IMR-90 (cell line): ENCODE data around the gene CACNA2D1. TPM values are rescaled to one million over a fixed set of nuclear protein-coding genes. Genes with fewer than 3 reads are reported as not detected.

Experiments
- ATAC-seq: fragments of 200-7000 bp; cut with Tn5 transposase; 2 replicates; pipeline ENCODE4 v1.9.1; 2020; ENCODE audit warnings: low read depth, mild to moderate bottlenecking, moderate library complexity
- BruUV-seq: library from RNA; stranded (reverse); fragments of 400-500 nt; replicated peaks from 2 replicates; lab custom pipeline; 2021; lab: Mats Ljungman, UMichigan
- CTCF ChIA-PET: fragments of 300-600 bp; formaldehyde crosslinking; extraction: SDS; loops from one replicate; lab custom pipeline; 2021; ENCODE audit warnings: antibody characterized with exemption; lab: Yijun Ruan, JAX
- POLR2A ChIA-PET: fragments of 300-600 bp; sonication (Branson Sonifier 250); formaldehyde crosslinking; loops from one replicate; lab custom pipeline; 2022; ENCODE audit warnings: antibody characterized with exemption; ENCODE audit not compliant: unreplicated experiment; lab: Charles Lee
- DNase-seq: peaks from one replicate; pipeline ENCODE4 v3.0.0; 2013
- H2AFZ ChIP-seq: replicated peaks from 2 replicates; pipeline ENCODE3; 2013; ENCODE audit warnings: low read length, mild to moderate bottlenecking; ENCODE audit not compliant: poor library complexity
- H2AK5ac ChIP-seq: 2 replicates; pipeline ENCODE4 v1.6.1; 2013; ENCODE audit warnings: low read depth, low read length, inconsistent platforms
- H2AK9ac ChIP-seq: replicated peaks from 2 replicates; pipeline ENCODE3; 2013; ENCODE audit warnings: mild to moderate bottlenecking, low read depth, low read length, moderate library complexity; ENCODE audit not compliant: poor library complexity
- H2BK120ac ChIP-seq: 2 replicates; pipeline ENCODE4 v1.6.1; 2013; ENCODE audit warnings: low read depth, low read length, inconsistent platforms
- H2BK15ac ChIP-seq: 3 replicates; pipeline ENCODE4 v1.6.1; 2013; ENCODE audit warnings: low read depth, low read length, inconsistent platforms
- H2BK20ac ChIP-seq: 2 replicates; pipeline ENCODE4 v1.6.1; 2013; ENCODE audit warnings: low read depth, mild to moderate bottlenecking, inconsistent platforms, low read length, moderate library complexity
- H2BK5ac ChIP-seq: 2 replicates; pipeline ENCODE4 v1.6.1; 2013; ENCODE audit warnings: mild to moderate bottlenecking, low read depth, low read length, inconsistent platforms; ENCODE audit not compliant: poor library complexity, severe bottlenecking
- H3K14ac ChIP-seq: replicated peaks from 2 replicates; pipeline ENCODE4 v1.6.1; 2013; ENCODE audit warnings: low read depth, low read length, inconsistent platforms
- H3K18ac ChIP-seq: 2 replicates; pipeline ENCODE4 v1.6.1; 2013; ENCODE audit warnings: low read depth, low read length, control low read depth
- H3K23ac ChIP-seq: 2 replicates; pipeline ENCODE4 v1.6.1; 2013; ENCODE audit warnings: low read depth, low read length, inconsistent platforms
- H3K27ac ChIP-seq: 2 replicates; pipeline ENCODE4 v1.5.1; 2013; ENCODE audit warnings: mild to moderate bottlenecking, control low read depth, low read length; ENCODE audit not compliant: insufficient read depth
- H3K27me3 ChIP-seq: 2 replicates; pipeline ENCODE4 v1.6.1; 2013; ENCODE audit warnings: low read length; ENCODE audit not compliant: control insufficient read depth, insufficient read depth
- H3K36me3 ChIP-seq: 2 replicates; pipeline ENCODE4 v1.6.1; 2013; ENCODE audit warnings: low read length, mixed read lengths; ENCODE audit not compliant: control insufficient read depth, insufficient read depth
- H3K4ac ChIP-seq: 2 replicates; pipeline ENCODE4 v1.6.1; 2013; ENCODE audit warnings: low read depth, low read length, inconsistent platforms
- H3K4me1 ChIP-seq: 2 replicates; pipeline ENCODE4 v1.6.1; 2013; ENCODE audit warnings: low read length, mixed read lengths; ENCODE audit not compliant: control insufficient read depth, insufficient read depth
- H3K4me2 ChIP-seq: 2 replicates; pipeline ENCODE4 v1.6.1; 2013; ENCODE audit warnings: low read depth, mild to moderate bottlenecking, control low read depth, low read length, moderate library complexity
- H3K4me3 ChIP-seq: 2 replicates; pipeline ENCODE4 v1.5.1; 2013; ENCODE audit warnings: low read depth, mild to moderate bottlenecking, control low read depth, low read length, moderate library complexity; ENCODE audit not compliant: insufficient read depth
- H3K56ac ChIP-seq: 2 replicates; pipeline ENCODE4 v1.6.1; 2013; ENCODE audit warnings: low read length, inconsistent platforms; ENCODE audit not compliant: insufficient read depth; ENCODE audit errors: extremely low read depth
- H3K79me1 ChIP-seq, 2 experiments: 2 replicates each; pipeline ENCODE4 v1.6.1; 2013; ENCODE audit warnings: low read length in 2 of 2, inconsistent platforms in 1 of 2, low read depth in 1 of 2
- H3K9ac ChIP-seq: 2 replicates; pipeline ENCODE4 v1.6.1; 2013; ENCODE audit warnings: low read depth, low read length, control low read depth
- H3K9me1 ChIP-seq: 2 replicates; pipeline ENCODE4 v1.6.1; 2013; ENCODE audit warnings: low read length, inconsistent platforms; ENCODE audit not compliant: insufficient read depth
- H3K9me3 ChIP-seq: 2 replicates; pipeline ENCODE4 v1.6.1; 2013; ENCODE audit warnings: low read length; ENCODE audit not compliant: control insufficient read depth, insufficient read depth
- H4K20me1 ChIP-seq: 2 replicates; pipeline ENCODE4 v1.6.1; 2013; ENCODE audit warnings: low read length, inconsistent platforms; ENCODE audit not compliant: insufficient read depth
- H4K5ac ChIP-seq: 2 replicates; pipeline ENCODE4 v1.6.1; 2013; ENCODE audit warnings: mild to moderate bottlenecking, low read depth, low read length, control low read depth
- H4K8ac ChIP-seq, 2 experiments: 2 replicates each; pipeline ENCODE4 v1.6.1; 2013; ENCODE audit warnings: low read depth in 2 of 2, low read length in 2 of 2, control low read depth in 1 of 2, inconsistent platforms in 1 of 2
- H4K91ac ChIP-seq: 2 replicates; pipeline ENCODE4 v1.6.1; 2013; ENCODE audit warnings: low read depth, low read length, inconsistent platforms; ENCODE audit not compliant: insufficient read depth
- BHLHE40 ChIP-seq: fragments of 150-350 bp; IDR thresholded peaks from 2 replicates; pipeline ENCODE4 v1.6.1; 2016; ENCODE audit warnings: mild to moderate bottlenecking, low read depth, low read length
- CEBPB ChIP-seq: IDR thresholded peaks from 2 replicates; pipeline ENCODE4 v1.6.1; 2012; ENCODE audit warnings: low read depth, low read length, improper control_type of control experiment
- CHD1 ChIP-seq: IDR thresholded peaks from 2 replicates; pipeline ENCODE4 v1.6.1; 2012; ENCODE audit warnings: low read depth, low read length, improper control_type of control experiment
- CTCF ChIP-seq: conservative IDR thresholded peaks from 2 replicates; pipeline ENCODE4 v1.5.1; 2012; ENCODE audit warnings: mild to moderate bottlenecking, low read depth, low read length, improper control_type of control experiment
- ELK1 ChIP-seq: fragments of 150-350 bp; IDR thresholded peaks from 2 replicates; pipeline ENCODE4 v1.6.1; 2016; ENCODE audit warnings: low read depth, mild to moderate bottlenecking, low read length, moderate library complexity, borderline replicate concordance
- FOS ChIP-seq: fragments of 150-350 bp; IDR thresholded peaks from 2 replicates; pipeline ENCODE4 v1.6.1; 2016; ENCODE audit warnings: low read depth, low read length
- MAFK ChIP-seq: IDR thresholded peaks from 2 replicates; pipeline ENCODE4 v1.6.1; 2012; ENCODE audit warnings: low read depth, low read length, improper control_type of control experiment
- MAZ ChIP-seq: IDR thresholded peaks from 2 replicates; pipeline ENCODE4 v1.6.1; 2012; ENCODE audit warnings: low read depth, mild to moderate bottlenecking, low read length, improper control_type of control experiment, moderate library complexity, borderline replicate concordance
- MXI1 ChIP-seq: IDR thresholded peaks from 2 replicates; pipeline ENCODE4 v1.6.1; 2012; ENCODE audit warnings: low read depth, mild to moderate bottlenecking, low read length, moderate library complexity, borderline replicate concordance
- NFE2L2 ChIP-seq: fragments of 150-350 bp; IDR thresholded peaks from 2 replicates; pipeline ENCODE4 v1.6.1; 2016; ENCODE audit warnings: low read depth, mild to moderate bottlenecking, low read length
- POLR2A ChIP-seq: IDR thresholded peaks from 2 replicates; pipeline ENCODE4 v1.6.1; 2012; ENCODE audit warnings: mild to moderate bottlenecking, low read depth, low read length
- RAD21 ChIP-seq: IDR thresholded peaks from 2 replicates; pipeline ENCODE4 v1.6.1; 2012; ENCODE audit warnings: low read length, improper control_type of control experiment
- RCOR1 ChIP-seq: IDR thresholded peaks from 2 replicates; pipeline ENCODE4 v1.6.1; 2012; ENCODE audit warnings: mild to moderate bottlenecking, low read length, improper control_type of control experiment; ENCODE audit not compliant: insufficient replicate concordance
- RFX5 ChIP-seq: IDR thresholded peaks from 2 replicates; pipeline ENCODE4 v1.8.0; 2012; ENCODE audit warnings: low read depth, mild to moderate bottlenecking, low read length, moderate library complexity
- SMC3 ChIP-seq: fragments of 150-350 bp; IDR thresholded peaks from 2 replicates; pipeline ENCODE4 v1.6.1; 2016; ENCODE audit warnings: low read depth, mild to moderate bottlenecking, antibody characterized with exemption, low read length, moderate library complexity
- USF2 ChIP-seq: fragments of 150-350 bp; IDR thresholded peaks from 2 replicates; pipeline ENCODE4 v1.6.1; 2017; ENCODE audit warnings: mild to moderate bottlenecking, antibody characterized with exemption, low read length, low read depth
- WGBS, 2 experiments: methylation state at CpG; one replicate each; pipeline versions ENCODE4 v1.1.5 to v1.1.7; 2013; ENCODE audit warnings: missing lambda C conversion rate in 2 of 2; ENCODE audit not compliant: insufficient read length in 1 of 2; ENCODE audit errors: extremely low coverage in 2 of 2; 5-methylcytosine and 5-hydroxymethylcytosine counted together
- dilution Hi-C: fragments of 300-500 bp; cut with HindIII; formaldehyde crosslinking; loops from one replicate; pipeline ENCODE4 v1.14.3; 2018; ENCODE audit warnings: low sequenced_read_pairs; ENCODE audit not compliant: unreplicated experiment
- in situ Hi-C: fragments of 300-500 bp; cut with MboI; formaldehyde crosslinking; loops from 3 replicates; pipeline ENCODE4 v1.14.3; 2019; ENCODE audit warnings: low sequenced_read_pairs, inconsistent platforms, mixed read lengths
- intact Hi-C: fragments of 100-400 bp; cut with micrococcal nuclease; formaldehyde crosslinking; loops from 2 replicates; pipeline ENCODE4 v1.10.0; 2022
- polyA plus RNA-seq, 3 experiments: library from polyadenylated mRNA; depleted of rRNA; stranded (reverse); fragments of >200 nt; gene quantifications; 2 replicates each; pipeline ENCODE4 v1.2.3, GENCODE V29; 2012; ENCODE audit warnings: low replicate concordance in 1 of 3
- total RNA-seq: library from RNA; depleted of rRNA; stranded (reverse); fragments of >200 nt; gene quantifications from 2 replicates; pipeline ENCODE4 v1.2.3, GENCODE V29; 2012

CACNA2D1 gene
- total and polyA plus RNA-seq, 2 of the 4 experiments (the other 2 are of a cell fraction), result 5.8 to 21.9 TPM

- no TSS peak for BruUV-seq
- H4K5ac ChIP-seq, result no peak overlapping the region
- H3K4ac ChIP-seq, result no peak overlapping the region
- dilution Hi-C loops, result no loop called here
- no peak overlapping the region for H2BK120ac ChIP-seq
- H3K23ac ChIP-seq, result no peak overlapping the region
- no peak overlapping the region for H3K9ac ChIP-seq
- H3K27me3 ChIP-seq, result no peaks in the 10 kb centered on the region
- H3K4me1 ChIP-seq, result no peaks in the 10 kb centered on the region
- ChIA-PET POLR2A (no interaction called here), CTCF (no interaction called here)
- H3K14ac ChIP-seq, result no peak overlapping the region
- in situ Hi-C loops, result no loop called here
- no peak overlapping the region for H3K4me2 ChIP-seq
- no peaks in the 10 kb centered on the region for H3K9me1 ChIP-seq
- H4K91ac ChIP-seq, result no peak overlapping the region
- TF ChIP-seq POLR2A (no peak), CTCF (no peak), FOS (no peak), MAFK (no peak), SMC3 (no peak), RAD21 (no peak), MXI1 (no peak), USF2 (no peak), BHLHE40 (no peak), CHD1 (no peak), MAZ (no peak), RFX5 (no peak), RCOR1 (no peak), CEBPB (no peak), NFE2L2 (no peak), ELK1 (no peak)
- no peaks in the 10 kb centered on the region for H3K79me1 ChIP-seq
- H2AK5ac ChIP-seq, result no peak overlapping the region
- no peak overlapping the region for H2AFZ ChIP-seq
- H3K9me3 ChIP-seq, result no peaks in the 10 kb centered on the region
- H4K8ac ChIP-seq, result no peak overlapping the region
- no peak overlapping the region for H2AK9ac ChIP-seq
- H3K18ac ChIP-seq, result no peak overlapping the region
- no peak overlapping the region for H3K27ac ChIP-seq
- H2BK20ac ChIP-seq, result no peak overlapping the region
- no peaks in the 10 kb centered on the region for H3K36me3 ChIP-seq
- H3K56ac ChIP-seq, result no peak overlapping the region
- no peak for DNase-seq
- H3K4me3 ChIP-seq, result no peak overlapping the region
- intact Hi-C loops, result no loop called here
- ATAC-seq, result no peak
- whole genome bisulfite sequencing, 2 experiments, result no CpG with 5 or more reads among the region's 2 CpGs
- H4K20me1 ChIP-seq, result no peaks in the 10 kb centered on the region
- no peak overlapping the region for H2BK5ac ChIP-seq
- no peak overlapping the region for H2BK15ac ChIP-seq
These were observed 510.6 kb downstream of the CACNA2D1 start for GRCh38 chr7:81932936-81933335.
